Osteoblast (primary cell): Measurements from ENCODE around the gene ZNF521. TPM values are rescaled to one million over a fixed set of nuclear protein-coding genes. Genes with fewer than 3 reads are reported as not detected.
A peak's percentile ranks its signal among the peaks of the same experiment; 100 is the strongest.

Experiments
- DNase-seq: peaks from one replicate; pipeline ENCODE4 v3.0.0; 2011; ENCODE audit warnings: low spot score, mixed read lengths; ENCODE audit not compliant: insufficient read length; ENCODE audit errors: missing footprints
- H2AFZ ChIP-seq: 2 replicates; pipeline ENCODE4 v1.6.0; 2011; ENCODE audit warnings: mild to moderate bottlenecking, low read length
- H3K27ac ChIP-seq: 2 replicates; pipeline ENCODE4 v1.5.1; 2011; ENCODE audit warnings: mild to moderate bottlenecking, low read depth, low read length, moderate library complexity
- H3K27me3 ChIP-seq: 2 replicates; pipeline ENCODE4 v1.6.0; 2012; ENCODE audit warnings: mild to moderate bottlenecking, control low read depth, inconsistent platforms, low read length, moderate library complexity; ENCODE audit not compliant: insufficient read depth
- H3K36me3 ChIP-seq: 2 replicates; pipeline ENCODE4 v1.5.1; 2011; ENCODE audit warnings: mild to moderate bottlenecking, low read length, control low read depth, moderate library complexity; ENCODE audit not compliant: insufficient read depth
- H3K4me1 ChIP-seq: 2 replicates; pipeline ENCODE4 v1.5.1; 2011; ENCODE audit warnings: mild to moderate bottlenecking, low read length, control low read depth, moderate library complexity; ENCODE audit not compliant: insufficient read depth
- H3K4me2 ChIP-seq: 2 replicates; pipeline ENCODE4 v1.6.0; 2011; ENCODE audit warnings: mild to moderate bottlenecking, low read length; ENCODE audit not compliant: insufficient read depth
- H3K4me3 ChIP-seq: fragments of 200-600 bp; sonication (generic); 3 replicates; pipeline ENCODE4 v1.5.1; 2012; ENCODE audit warnings: mild to moderate bottlenecking, low read length, inconsistent platforms; ENCODE audit not compliant: insufficient read depth
- H3K79me2 ChIP-seq: 2 replicates; pipeline ENCODE4 v1.6.0; 2012; ENCODE audit warnings: mild to moderate bottlenecking, low read length, control low read depth, inconsistent platforms; ENCODE audit not compliant: insufficient read depth
- H3K9me3 ChIP-seq: 2 replicates; pipeline ENCODE4 v1.5.1; 2011; ENCODE audit warnings: low read depth, low read length, control low read depth
- H4K20me1 ChIP-seq: 2 replicates; pipeline ENCODE4 v1.6.0; 2012; ENCODE audit warnings: mild to moderate bottlenecking, low read length, control low read depth; ENCODE audit not compliant: insufficient read depth
- total RNA-seq: library from RNA; depleted of rRNA; stranded (reverse); fragments of >200 nt; gene quantifications from 2 replicates; pipeline ENCODE4 v1.2.3, GENCODE V29; 2012
- TF ChIP-seq, protein P1 (sequence below): IDR thresholded peaks from 2 replicates; pipeline ENCODE4 v1.5.1; 2011; ENCODE audit warnings: mild to moderate bottlenecking, low read depth, low read length, moderate library complexity; ENCODE audit errors: extremely low read depth

ZNF521 gene
- total RNA-seq, 1 donor: 27.5 TPM

DNA sequence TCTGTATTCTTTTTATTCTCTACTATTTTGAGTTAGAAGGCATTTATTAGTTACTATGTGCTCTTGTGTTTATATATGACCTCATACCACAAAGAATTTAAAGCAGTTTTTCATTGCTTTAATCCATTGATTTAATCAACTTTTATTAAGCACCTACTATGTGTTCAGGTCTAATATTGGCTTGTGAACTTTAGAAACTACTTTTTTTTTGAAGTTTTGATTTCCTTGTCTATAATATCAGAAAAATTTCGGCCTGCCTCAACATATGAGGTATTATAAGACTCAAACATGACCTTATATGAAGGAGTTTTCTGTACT lies 117.7 kb downstream of the ZNF521 start:
- Histone ChIP-seq H3K36me3 (no peaks in the 10 kb centered on the region), H4K20me1 (no peaks in the 10 kb centered on the region), H3K9me3 (no peaks in the 10 kb centered on the region), H3K27ac (peak overlapping the region; percentile 82), H3K27me3 (no peaks in the 10 kb centered on the region), H2AFZ (peak overlapping the region; percentile 73), H3K79me2 (no peaks in the 10 kb centered on the region), H3K4me3 (peak overlapping the region; percentile 55), H3K4me2 (peak overlapping the region; percentile 73), H3K4me1 (peaks cover 25% of the 10 kb centered on the region)
- TF ChIP-seq, protein P1, sequence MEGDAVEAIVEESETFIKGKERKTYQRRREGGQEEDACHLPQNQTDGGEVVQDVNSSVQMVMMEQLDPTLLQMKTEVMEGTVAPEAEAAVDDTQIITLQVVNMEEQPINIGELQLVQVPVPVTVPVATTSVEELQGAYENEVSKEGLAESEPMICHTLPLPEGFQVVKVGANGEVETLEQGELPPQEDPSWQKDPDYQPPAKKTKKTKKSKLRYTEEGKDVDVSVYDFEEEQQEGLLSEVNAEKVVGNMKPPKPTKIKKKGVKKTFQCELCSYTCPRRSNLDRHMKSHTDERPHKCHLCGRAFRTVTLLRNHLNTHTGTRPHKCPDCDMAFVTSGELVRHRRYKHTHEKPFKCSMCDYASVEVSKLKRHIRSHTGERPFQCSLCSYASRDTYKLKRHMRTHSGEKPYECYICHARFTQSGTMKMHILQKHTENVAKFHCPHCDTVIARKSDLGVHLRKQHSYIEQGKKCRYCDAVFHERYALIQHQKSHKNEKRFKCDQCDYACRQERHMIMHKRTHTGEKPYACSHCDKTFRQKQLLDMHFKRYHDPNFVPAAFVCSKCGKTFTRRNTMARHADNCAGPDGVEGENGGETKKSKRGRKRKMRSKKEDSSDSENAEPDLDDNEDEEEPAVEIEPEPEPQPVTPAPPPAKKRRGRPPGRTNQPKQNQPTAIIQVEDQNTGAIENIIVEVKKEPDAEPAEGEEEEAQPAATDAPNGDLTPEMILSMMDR: no peak
- no peak for DNase-seq

DNA sequence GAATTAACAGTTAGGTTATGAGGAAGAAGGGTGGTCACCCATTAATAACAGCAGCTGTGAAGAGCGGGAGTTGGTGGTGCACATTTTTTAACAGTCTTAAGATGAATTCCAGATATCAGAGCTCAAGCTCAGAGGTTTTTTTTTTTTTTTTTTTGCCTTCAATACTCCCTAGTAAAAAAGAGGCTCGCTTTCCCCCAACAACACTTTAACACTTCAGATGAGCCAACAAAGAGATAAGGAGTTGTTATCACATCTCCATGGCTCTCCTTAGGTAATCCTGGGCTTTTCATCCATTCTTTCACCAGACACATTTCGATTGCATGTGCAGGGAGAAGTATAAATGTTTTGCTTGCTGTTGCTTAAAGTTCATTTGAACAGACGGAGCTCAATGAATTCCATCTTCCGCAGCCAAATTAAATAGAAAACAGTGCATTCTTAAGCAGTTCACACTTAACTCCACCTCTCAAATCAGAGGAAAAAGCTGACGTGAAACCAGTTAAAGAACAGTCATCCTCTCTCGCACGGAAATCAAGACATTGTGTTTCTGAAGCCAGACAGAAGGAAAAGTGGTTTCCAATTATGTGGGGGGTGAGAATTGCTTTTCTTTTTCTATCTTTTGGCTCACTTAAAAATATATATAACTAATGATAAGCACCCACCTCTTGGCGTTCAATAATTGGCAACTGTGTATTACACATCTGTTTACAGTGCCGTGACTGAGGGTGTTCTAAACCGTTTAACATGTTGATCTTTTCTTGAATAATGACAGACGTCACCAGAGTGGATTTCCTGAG lies 118.2 kb downstream of the ZNF521 start:
- Histone ChIP-seq H3K27me3 (no peaks in the 10 kb centered on the region), H3K4me1 (peaks cover 27% of the 10 kb centered on the region), H3K9me3 (no peaks in the 10 kb centered on the region), H3K4me2 (peak overlapping the region; percentile 73), H3K79me2 (no peaks in the 10 kb centered on the region), H2AFZ (peak overlapping the region; percentile 73), H3K4me3 (peak overlapping the region; percentile 55), H3K27ac (peak overlapping the region; percentile 82), H3K36me3 (no peaks in the 10 kb centered on the region), H4K20me1 (no peaks in the 10 kb centered on the region)
- TF ChIP-seq, protein P1: no peak
- peak; percentile 32 for DNase-seq

DNA sequence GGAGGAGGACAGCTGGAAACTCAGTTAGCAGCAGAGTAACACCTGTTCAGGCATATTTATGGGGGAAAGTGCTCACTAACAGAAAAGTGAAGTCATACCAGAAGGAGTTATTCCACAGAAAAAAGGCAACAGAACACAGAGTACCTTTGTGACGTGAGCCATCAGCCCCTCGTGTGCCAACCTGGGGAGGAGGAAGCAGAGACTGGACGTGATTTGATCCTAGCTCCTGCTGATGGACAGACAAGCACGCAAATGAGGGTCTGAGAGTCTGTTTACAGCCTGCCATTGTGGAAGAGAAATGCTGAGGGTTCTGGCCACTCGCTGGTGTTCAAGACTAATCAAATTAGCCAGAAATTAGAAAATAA lies 120.7 kb downstream of the ZNF521 start:
- DNase-seq: no peak
- TF ChIP-seq, protein P1: no peak
- Histone ChIP-seq H3K4me1 (peaks cover 27% of the 10 kb centered on the region), H2AFZ (peak overlapping the region; percentile 52), H3K27me3 (no peaks in the 10 kb centered on the region), H3K36me3 (no peaks in the 10 kb centered on the region), H3K79me2 (no peaks in the 10 kb centered on the region), H4K20me1 (no peaks in the 10 kb centered on the region), H3K9me3 (no peaks in the 10 kb centered on the region), H3K4me2 (peak overlapping the region; percentile 69), H3K27ac (peak overlapping the region; percentile 31), H3K4me3 (no peak overlapping the region)

DNA sequence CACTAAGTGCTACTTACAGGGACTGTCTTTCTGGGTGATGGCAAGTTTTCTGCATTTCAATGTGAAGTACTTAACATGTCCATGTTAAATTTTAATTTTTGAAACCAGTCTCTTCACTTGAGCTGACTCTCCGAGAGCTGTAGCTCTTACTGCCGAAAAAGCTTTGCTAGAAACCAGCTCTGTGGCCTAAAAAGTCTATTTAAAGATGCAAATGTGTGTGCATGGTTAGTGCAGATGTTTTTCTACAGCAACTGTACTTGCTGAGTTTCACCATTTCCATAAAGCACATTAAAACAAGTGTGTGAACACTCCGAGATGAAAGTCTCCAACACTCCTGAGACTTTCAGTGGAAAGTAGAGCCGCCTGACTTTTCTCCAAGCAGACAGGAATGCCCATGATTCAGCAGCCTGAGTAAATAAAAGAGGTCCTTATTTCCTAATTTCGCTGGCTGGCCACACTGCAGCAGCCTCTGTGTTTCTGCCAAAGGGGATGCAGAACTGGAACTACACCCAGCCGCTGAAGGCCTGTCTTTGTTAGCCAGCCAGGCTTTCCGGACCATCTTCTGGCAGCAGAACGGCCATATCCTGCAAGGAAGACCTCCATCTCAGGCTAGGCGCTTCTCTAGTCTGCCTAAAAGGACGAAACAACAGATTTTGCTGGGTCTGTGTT lies 121.2 kb downstream of the ZNF521 start:
- TF ChIP-seq, protein P1: no peak
- DNase-seq: peak; percentile 45
- Histone ChIP-seq H3K4me1 (peaks cover 27% of the 10 kb centered on the region), H3K36me3 (no peaks in the 10 kb centered on the region), H3K27me3 (no peaks in the 10 kb centered on the region), H3K79me2 (no peaks in the 10 kb centered on the region), H2AFZ (peak overlapping the region; percentile 77), H4K20me1 (no peaks in the 10 kb centered on the region), H3K27ac (peak overlapping the region; percentile 69), H3K9me3 (no peaks in the 10 kb centered on the region), H3K4me3 (peak overlapping the region; percentile 44), H3K4me2 (peak overlapping the region; percentile 69)
